IgD-negative memory B cell (primary cell): ENCODE data around the gene NQO2. TPM values are rescaled to one million over a fixed set of nuclear protein-coding genes. Genes with fewer than 3 reads are reported as not detected.
"Not testable (repeated sequence)": the region's sequence is repeated elsewhere in the genome, so short reads cannot be mapped to it uniquely, and the experiment has no call there.

ENCODE experiments used
- H3K27ac Mint-ChIP-seq, 3 donors: one replicate each; pipeline ENCODE4 v1.8.0; 2020 to 2022; ENCODE audit warnings: mild to moderate bottlenecking in 3 of 3, mixed read lengths in 3 of 3, moderate library complexity in 1 of 3
- H3K27me3 Mint-ChIP-seq: one replicate; pipeline ENCODE4 v1.8.0; 2021; ENCODE audit warnings: mixed read lengths
- H3K36me3 Mint-ChIP-seq: one replicate; pipeline ENCODE4 v1.8.0; 2020; ENCODE audit warnings: mild to moderate bottlenecking, mixed read lengths
- H3K4me1 Mint-ChIP-seq, 3 donors: one replicate each; pipeline ENCODE4 v1.8.0; 2020 to 2022; ENCODE audit warnings: mixed read lengths in 3 of 3, mild to moderate bottlenecking in 1 of 3
- H3K4me3 Mint-ChIP-seq, 4 donors: one replicate each; pipeline ENCODE4 v1.8.0; 2020 to 2022; ENCODE audit warnings: mild to moderate bottlenecking in 4 of 4, mixed read lengths in 4 of 4, moderate library complexity in 3 of 4
- H3K9me3 Mint-ChIP-seq, 3 donors: one replicate each; pipeline ENCODE4 v1.8.0; 2020 to 2021; ENCODE audit warnings: mixed read lengths in 3 of 3, mild to moderate bottlenecking in 1 of 3
- polyA plus RNA-seq: library from polyadenylated mRNA; unstranded; fragments of 300-500 nt; fragmentation: Illumina TruSeq; gene quantifications from one replicate; pipeline ENCODE4 v1.2.3, GENCODE V29; 2021

The NQO2 gene
- polyA plus RNA-seq, 1 donor from 2014 or later = 27.6 TPM

DNA sequence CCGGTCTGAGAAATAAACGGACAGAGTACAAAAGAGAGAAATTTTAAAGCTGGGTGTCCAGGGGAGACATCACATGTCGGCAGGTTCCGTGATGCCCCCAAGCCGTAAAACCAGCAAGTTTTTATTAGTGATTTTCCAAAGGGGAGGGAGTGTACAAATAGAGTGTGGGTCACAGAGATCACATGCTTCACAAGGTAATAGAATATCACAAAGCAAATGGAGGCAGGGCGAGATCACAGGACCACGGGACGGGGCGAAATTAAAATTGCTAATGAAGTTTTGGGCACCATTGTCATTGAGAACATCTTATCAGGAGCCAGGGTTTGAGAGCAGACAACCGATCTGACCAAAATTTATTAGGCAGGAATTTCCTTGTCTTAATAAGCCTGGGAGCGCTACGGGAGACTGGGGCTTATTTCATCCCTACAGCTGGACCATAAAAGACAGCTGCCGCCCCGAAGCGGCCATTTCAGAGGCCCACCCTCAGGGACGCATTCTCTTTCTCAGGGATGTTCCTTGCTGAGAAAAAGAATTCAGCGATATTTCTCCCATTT, 9.1 kb downstream of the NQO2 start:
- not testable (repeated sequence) for H3K4me1 Mint-ChIP-seq, H3K27ac Mint-ChIP-seq, H3K4me3 Mint-ChIP-seq, H3K27me3 Mint-ChIP-seq
- H3K9me3 Mint-ChIP-seq = peaks cover 11 to 21% (median 21%) of the 10 kb centered on the region in 3 donors
- H3K36me3 Mint-ChIP-seq = peaks cover 21% of the 10 kb centered on the region

DNA sequence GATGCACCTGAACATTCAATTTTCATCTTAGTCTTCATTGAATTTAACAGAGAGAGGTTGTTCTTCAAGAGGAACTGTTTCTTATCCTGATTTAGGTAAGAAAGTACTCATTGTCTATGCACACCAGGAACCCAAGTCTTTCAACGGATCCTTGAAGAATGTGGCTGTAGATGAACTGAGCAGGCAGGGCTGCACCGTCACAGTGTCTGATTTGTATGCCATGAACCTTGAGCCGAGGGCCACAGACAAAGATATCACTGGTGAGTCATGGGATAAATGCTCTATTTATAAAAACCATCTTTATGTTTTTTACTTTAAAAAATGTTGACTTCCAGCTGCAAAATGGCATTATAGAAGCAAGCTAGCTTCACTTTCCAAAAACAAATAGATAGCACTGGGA, 10.2 kb downstream of the NQO2 start:
- no peak overlapping the region for H3K27ac Mint-ChIP-seq
- peaks cover 21% of the 10 kb centered on the region for H3K36me3 Mint-ChIP-seq
- H3K27me3 Mint-ChIP-seq = no peaks in the 10 kb centered on the region
- H3K4me3 Mint-ChIP-seq = no peak overlapping the region
- no peaks in the 10 kb centered on the region for H3K4me1 Mint-ChIP-seq
- peaks cover 11 to 21% (median 21%) of the 10 kb centered on the region in 3 donors for H3K9me3 Mint-ChIP-seq

DNA sequence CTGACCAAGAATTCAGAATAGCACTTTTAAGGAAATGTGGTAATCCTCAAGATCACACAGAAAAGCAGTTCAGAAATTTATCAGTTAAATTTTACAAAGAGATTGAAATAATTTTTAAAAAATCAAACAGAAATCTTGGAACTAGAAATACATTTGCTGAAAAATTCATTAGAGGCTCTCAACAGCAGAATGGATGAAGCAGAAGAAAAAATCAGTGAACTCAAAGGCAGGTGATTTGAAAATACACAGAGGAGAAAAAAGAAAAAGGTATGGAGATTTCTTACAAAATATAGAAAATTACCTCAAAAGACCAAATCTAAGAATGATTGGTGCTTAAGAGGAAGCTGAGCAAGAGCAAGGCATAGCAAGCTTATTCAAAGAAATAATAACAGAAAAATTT, 11.5 kb downstream of the NQO2 start:
- peaks cover 21% of the 10 kb centered on the region for H3K36me3 Mint-ChIP-seq
- peaks cover 11 to 21% (median 21%) of the 10 kb centered on the region in 3 donors for H3K9me3 Mint-ChIP-seq
- H3K27me3 Mint-ChIP-seq = no peaks in the 10 kb centered on the region
- no peak overlapping the region for H3K27ac Mint-ChIP-seq
- no peaks in the 10 kb centered on the region for H3K4me1 Mint-ChIP-seq
- H3K4me3 Mint-ChIP-seq = no peak overlapping the region

DNA sequence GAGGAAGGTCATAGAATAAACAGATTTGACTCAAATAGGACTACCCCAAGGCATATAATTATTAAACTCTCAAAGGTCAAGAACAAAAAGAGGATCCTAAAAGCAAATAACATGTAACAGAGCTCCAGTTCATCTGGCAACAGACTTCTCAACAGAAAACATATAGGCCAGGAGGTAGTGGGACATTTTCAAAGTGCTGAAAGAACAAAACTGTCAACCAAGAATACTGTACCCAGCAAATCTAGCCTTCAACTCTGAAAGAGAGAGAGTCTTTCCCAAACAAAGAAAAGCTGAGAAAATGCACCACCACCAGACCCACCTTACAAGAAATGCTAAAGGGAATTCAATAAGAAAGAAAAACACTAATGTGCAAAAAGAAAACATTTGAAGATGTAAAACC, 11.9 kb downstream of the NQO2 start:
- Mint-ChIP-seq H3K9me3 (peaks cover 11 to 21% (median 21%) of the 10 kb centered on the region in 3 donors), H3K27ac (no peak overlapping the region), H3K27me3 (no peaks in the 10 kb centered on the region), H3K4me3 (no peak overlapping the region), H3K36me3 (peaks cover 21% of the 10 kb centered on the region), H3K4me1 (no peaks in the 10 kb centered on the region)

DNA sequence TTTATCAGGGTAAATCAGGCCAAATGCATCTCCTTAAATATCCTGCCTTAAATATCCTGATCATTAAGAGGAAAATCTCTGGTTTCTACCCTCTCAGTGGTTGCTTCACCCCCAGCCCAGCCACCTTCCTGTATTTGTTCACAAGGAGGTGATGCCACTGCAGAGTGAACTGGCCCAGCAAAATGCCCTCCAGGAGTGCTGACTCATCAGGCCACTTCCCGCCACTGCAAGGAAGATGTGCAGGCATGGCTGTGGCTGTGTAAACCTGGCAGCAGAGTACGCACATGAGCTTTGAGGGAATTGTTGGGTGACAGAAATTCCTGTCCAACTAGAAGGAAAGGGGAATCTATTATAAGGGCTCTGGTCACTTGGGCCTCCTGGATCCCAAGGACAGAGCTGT, 13.8 kb downstream of the NQO2 start:
- no peaks in the 10 kb centered on the region for H3K4me1 Mint-ChIP-seq
- peaks cover 25% of the 10 kb centered on the region for H3K36me3 Mint-ChIP-seq
- no peaks in the 10 kb centered on the region for H3K27me3 Mint-ChIP-seq
- no peak overlapping the region for H3K27ac Mint-ChIP-seq
- peaks cover 11 to 21% (median 21%) of the 10 kb centered on the region in 3 donors for H3K9me3 Mint-ChIP-seq
- H3K4me3 Mint-ChIP-seq = no peak overlapping the region

DNA sequence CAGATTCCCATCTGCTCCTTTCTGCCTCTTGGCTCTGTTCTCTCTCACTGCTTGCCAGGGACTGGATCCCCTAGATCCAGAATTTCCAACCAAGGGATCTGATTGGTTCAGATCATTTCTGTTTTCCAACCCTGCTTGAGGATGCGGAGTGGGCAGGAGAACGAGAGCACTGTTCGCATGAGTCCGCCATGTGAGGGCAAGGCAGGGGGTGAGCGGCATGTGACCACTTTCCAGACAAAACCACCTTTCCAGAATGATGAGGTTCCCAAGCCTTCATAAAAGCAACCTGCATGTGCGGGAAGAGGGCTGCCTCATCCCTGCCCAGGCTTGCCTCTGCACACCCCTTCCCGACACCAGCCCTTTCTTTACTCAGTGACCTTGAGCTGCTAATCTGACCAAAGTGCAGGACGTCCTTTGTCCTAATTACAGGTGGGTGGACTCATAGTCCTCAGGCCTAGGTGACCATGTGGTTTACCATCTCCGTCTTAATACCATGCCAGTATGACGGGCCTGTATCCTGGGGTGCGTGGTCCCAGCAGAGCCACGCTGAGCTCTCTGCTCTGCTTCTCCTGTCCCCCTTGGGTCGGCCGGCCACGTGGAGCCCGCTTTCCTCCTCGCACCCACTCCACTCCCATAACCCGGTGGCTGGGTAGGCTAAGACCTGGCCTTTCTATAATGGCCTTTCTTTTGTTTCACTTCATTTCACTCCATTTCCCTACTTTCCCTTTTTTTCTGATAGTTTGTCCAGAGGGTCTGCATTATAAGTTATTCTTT, 14.4 kb downstream of the NQO2 start:
- Mint-ChIP-seq H3K36me3 (peaks cover 25% of the 10 kb centered on the region), H3K9me3 (peaks cover 11 to 21% (median 21%) of the 10 kb centered on the region in 3 donors), H3K4me3 (no peak overlapping the region), H3K4me1 (no peaks in the 10 kb centered on the region), H3K27me3 (no peaks in the 10 kb centered on the region), H3K27ac (no peak overlapping the region)

DNA sequence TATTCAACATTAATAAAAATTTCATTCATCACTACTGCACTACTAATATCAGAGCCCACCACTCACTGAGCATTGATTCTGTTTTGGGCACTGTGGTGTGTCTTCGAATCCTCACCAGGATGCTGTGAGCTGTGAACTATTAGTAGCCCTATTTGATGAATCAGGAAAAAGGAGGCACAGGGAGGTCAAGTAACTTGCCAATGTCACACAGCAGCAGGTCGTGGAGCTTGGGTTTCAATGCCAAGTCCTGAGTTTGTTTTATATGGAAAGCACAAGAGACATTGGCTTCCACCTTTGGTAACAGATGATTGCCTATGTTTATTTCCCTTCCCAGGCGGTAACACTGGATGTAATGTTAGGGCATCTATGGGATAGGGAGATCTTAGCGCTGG, 15.0 kb downstream of the NQO2 start:
- H3K4me1 Mint-ChIP-seq = peaks cover 0 to 3% (median 0%) of the 10 kb centered on the region in 3 donors
- no peak overlapping the region for H3K27ac Mint-ChIP-seq
- peaks cover 25% of the 10 kb centered on the region for H3K36me3 Mint-ChIP-seq
- H3K9me3 Mint-ChIP-seq = peaks cover 11 to 21% (median 21%) of the 10 kb centered on the region in 3 donors
- H3K27me3 Mint-ChIP-seq = no peaks in the 10 kb centered on the region
- H3K4me3 Mint-ChIP-seq = no peak overlapping the region

DNA sequence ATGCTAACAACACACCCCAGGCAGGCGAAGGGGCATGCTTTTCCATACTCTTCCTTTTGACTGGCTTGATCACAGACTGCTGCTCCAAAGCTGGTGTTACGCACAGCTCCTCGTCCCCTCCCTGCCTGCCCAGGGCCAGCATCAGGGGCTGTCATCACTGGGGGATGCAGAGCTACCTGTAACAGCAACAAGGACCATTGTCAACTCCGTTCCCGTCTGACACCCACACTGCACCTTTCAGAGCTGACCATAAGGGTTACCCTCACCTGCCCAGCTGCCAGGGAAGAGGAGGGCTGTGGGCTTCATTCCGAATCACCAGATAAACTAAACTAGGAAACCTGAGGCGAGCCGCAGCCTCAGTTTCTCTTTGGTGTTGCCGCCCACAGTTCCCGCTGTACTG, 15.4 kb downstream of the NQO2 start:
- H3K36me3 Mint-ChIP-seq = peaks cover 29% of the 10 kb centered on the region
- peaks cover 9 to 21% (median 19%) of the 10 kb centered on the region in 3 donors for H3K9me3 Mint-ChIP-seq
- peaks cover 0 to 5% (median 0%) of the 10 kb centered on the region in 3 donors for H3K4me1 Mint-ChIP-seq
- no peak overlapping the region for H3K27ac Mint-ChIP-seq
- no peak overlapping the region for H3K4me3 Mint-ChIP-seq
- no peaks in the 10 kb centered on the region for H3K27me3 Mint-ChIP-seq

DNA sequence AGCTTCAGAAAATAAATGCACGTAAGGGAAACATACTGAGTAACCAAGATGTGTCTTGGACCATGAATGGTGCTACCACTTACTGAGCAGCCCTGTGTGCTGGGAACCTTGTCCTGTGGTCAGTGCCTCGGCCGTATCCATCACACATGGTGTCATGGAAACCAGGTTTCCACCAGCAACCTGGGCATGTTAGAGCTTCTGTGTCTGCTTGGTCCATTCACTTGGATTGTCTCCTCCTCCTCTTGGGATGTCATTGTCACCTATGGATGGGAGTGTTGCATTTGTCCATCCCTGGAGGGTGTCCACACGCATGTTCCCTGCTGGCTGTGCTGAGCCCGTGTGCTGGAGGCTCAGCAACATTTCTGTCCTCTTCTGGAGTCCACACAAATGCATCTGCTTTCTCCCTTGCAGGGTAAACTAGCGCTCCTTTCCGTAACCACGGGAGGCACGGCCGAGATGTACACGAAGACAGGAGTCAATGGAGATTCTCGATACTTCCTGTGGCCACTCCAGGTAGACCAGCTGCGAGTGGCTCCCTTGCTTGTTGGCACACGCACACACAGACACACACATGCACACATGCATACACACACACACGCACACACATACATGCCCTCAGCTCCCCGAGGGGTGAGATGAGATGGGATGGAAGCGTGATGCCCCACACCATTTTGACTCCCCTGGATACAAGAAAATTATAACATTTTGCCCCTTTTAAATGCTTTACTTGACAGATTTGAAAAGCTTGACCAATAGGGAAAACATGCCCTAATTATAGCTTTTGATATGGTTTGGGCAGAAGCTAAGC, 17.0 kb downstream of the NQO2 start:
- peaks cover 3 to 10% (median 6%) of the 10 kb centered on the region in 3 donors for H3K9me3 Mint-ChIP-seq
- H3K4me1 Mint-ChIP-seq = peaks cover 0 to 8% (median 0%) of the 10 kb centered on the region in 3 donors
- no peak overlapping the region for H3K27ac Mint-ChIP-seq
- no peaks in the 10 kb centered on the region for H3K27me3 Mint-ChIP-seq
- H3K4me3 Mint-ChIP-seq = no peak overlapping the region
- peaks cover 23% of the 10 kb centered on the region for H3K36me3 Mint-ChIP-seq

DNA sequence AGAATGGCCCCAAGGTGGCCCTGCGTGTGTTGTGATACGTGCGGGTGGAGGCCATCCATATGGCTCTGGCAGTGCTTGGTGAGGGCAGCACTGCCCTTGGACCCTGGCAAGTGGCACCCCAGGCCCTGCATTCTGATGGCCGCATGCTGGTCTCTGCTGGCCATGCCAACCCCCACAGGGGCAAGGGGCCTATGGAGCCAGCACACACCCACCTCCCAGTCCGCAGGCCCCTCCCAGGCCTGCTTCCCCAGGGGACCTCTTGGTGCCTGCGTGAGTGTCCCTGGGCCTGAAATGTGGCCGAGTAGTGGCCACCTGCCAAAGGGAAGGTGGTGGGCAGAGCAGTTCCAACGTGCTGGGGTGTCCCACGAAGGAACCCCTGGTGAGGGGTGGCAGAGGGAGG, 17.6 kb downstream of the NQO2 start:
- H3K27ac Mint-ChIP-seq = no peak overlapping the region
- H3K4me3 Mint-ChIP-seq = no peak overlapping the region
- peaks cover 0 to 4% (median under 1%) of the 10 kb centered on the region in 3 donors for H3K9me3 Mint-ChIP-seq
- peaks cover 0 to 8% (median 0%) of the 10 kb centered on the region in 3 donors for H3K4me1 Mint-ChIP-seq
- H3K36me3 Mint-ChIP-seq = peaks cover 17% of the 10 kb centered on the region
- H3K27me3 Mint-ChIP-seq = no peaks in the 10 kb centered on the region

DNA sequence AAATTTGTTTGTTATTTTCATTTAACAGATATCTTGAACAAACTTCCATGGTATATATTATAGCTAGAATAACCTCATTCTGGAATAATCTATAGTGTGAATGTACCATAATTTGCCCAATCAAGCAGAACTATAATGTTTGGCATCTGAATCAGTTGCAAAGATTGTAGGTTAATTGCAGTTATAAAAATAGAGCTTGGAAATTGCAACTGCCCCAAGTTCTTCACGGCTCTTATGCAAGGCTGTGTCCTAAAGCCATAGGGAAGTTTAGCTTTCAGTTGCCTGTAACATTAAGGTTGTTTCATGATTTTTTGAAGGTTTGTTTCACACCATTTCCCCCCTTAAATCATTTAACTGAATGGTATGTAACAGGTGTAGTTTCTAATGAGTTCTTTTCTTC, 19.4 kb downstream of the NQO2 start:
- H3K36me3 Mint-ChIP-seq = peaks cover 10% of the 10 kb centered on the region
- H3K27me3 Mint-ChIP-seq = no peaks in the 10 kb centered on the region
- no peak overlapping the region for H3K4me3 Mint-ChIP-seq
- peak overlapping the region in 1 of 3 donors; percentile 36 for H3K27ac Mint-ChIP-seq
- peaks cover 13 to 20% (median 15%) of the 10 kb centered on the region in 3 donors for H3K4me1 Mint-ChIP-seq
- no peaks in the 10 kb centered on the region for H3K9me3 Mint-ChIP-seq

DNA sequence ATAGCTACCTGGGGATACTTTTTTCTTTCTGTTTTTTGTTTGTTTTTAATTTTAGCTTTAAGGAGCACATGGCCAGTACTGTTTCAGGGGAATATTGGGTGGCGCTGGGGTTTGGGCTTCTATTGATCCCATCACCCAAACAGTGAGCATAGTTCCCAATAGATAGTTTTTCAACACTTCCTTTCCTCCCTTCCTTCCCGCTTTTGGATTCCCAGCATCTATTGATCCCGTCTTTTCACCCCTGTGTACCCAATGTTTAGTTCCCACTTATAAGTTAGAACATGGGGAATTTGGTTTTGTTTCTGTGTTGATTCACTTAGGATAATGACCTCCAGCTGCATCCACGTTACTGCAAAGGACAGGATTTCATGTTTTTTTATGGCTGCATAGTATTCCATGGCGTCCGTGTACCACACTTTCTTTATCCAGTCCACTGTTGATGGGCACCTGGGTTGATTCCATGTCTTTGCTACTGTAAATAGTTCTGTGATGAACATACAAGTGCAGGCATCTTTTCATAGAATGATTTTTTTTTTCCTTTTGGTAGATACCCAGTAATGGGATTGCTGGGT, 20.1 kb downstream of the NQO2 start:
- Mint-ChIP-seq H3K4me1 (peaks cover 15 to 24% (median 19%) of the 10 kb centered on the region in 3 donors), H3K27ac (peak overlapping the region in 2 of 3 donors; percentile 36 to 74), H3K4me3 (peak overlapping the region in 1 of 4 donors; percentile 2), H3K36me3 (peaks cover 10% of the 10 kb centered on the region), H3K9me3 (no peaks in the 10 kb centered on the region), H3K27me3 (no peaks in the 10 kb centered on the region)

DNA sequence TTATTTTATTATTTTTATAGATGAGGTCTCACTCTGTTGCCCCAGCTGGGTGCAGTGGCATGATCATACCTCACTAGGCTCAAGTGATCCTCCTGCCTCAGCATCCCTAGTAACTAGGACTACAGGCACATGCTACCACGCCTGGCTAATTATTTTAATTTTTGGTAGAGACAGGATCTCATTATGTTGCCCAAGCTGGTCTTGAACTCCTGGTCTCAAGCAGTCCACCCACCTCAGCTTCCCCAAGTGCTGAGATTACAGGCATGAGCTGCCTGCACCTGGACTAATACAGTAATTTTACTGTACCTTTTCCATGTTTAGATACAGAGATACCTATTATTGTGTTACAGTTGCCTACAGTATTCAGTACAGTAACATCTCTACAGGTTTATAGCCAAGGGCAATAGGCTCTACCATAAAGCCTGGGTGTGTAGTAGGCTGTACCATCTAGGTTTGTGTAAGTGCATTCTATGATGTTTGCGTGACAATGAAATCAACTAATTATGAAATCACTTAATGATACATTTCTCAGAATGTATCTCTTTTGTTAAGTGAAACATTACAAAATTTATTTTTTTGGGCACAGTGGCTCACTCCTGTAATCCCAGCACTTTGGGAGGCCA, 21.4 kb downstream of the NQO2 start:
- peak overlapping the region in 1 of 4 donors; percentile 12 for H3K4me3 Mint-ChIP-seq
- peaks cover 20 to 32% (median 27%) of the 10 kb centered on the region in 3 donors for H3K4me1 Mint-ChIP-seq
- H3K27me3 Mint-ChIP-seq, H3K9me3 Mint-ChIP-seq: not testable (repeated sequence)
- peaks cover 10% of the 10 kb centered on the region for H3K36me3 Mint-ChIP-seq
- peak overlapping the region in 1 of 3 donors; percentile 74 for H3K27ac Mint-ChIP-seq

DNA sequence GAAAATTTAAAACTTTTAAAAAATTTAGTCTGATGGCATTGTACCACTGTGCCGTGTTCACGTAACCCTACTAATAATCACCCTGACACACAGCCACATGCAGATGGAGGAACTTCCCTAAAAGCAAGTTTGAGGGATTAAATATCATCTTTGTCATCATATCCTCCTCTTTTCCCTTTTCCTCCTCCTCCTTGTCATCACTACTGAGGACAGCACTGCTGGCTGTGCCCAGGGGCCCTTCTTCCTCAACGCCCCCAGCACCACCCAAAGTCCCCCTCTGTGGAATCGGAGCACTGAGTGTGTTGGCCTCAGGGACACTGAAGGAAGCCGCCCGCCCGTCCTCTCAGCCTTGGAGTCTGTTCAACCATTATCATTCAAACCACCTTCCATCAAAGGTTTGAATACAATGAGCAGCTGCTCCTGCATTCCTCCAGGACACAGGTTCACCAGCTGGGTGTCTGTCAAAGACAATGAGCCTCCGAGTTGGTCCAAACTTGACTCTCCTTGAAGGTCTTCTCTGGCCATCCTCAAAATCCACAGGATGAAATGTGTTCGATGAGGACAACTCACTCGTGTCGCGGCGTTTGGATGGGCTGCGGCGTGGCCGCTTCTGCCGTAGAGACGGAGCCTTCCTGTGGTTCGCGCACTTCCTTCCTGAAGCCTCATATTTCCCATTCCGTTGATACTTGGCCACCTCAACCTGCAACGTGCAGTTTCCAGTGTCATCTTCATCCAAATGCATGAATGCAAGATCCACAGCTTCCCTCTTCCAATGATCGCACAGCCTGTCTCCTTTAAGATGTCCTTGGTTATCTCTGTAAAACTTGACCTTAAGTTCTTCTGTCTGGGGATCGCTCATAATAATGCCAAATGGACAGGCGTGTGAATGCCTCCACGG, 23.3 kb downstream of the NQO2 start:
- peaks cover 4% of the 10 kb centered on the region for H3K36me3 Mint-ChIP-seq
- H3K9me3 Mint-ChIP-seq = no peaks in the 10 kb centered on the region
- no peaks in the 10 kb centered on the region for H3K27me3 Mint-ChIP-seq
- H3K4me3 Mint-ChIP-seq = peak overlapping the region; percentile 88 to 93 (median 91)
- peak overlapping the region; percentile 65 to 91 (median 76) for H3K27ac Mint-ChIP-seq
- peaks cover 31 to 44% (median 41%) of the 10 kb centered on the region in 3 donors for H3K4me1 Mint-ChIP-seq
